CD4-positive, alpha-beta T cell (primary cell): ENCODE measurements around the gene MYL3. TPM values are rescaled to one million over a fixed set of nuclear protein-coding genes. Genes with fewer than 3 reads are reported as not detected.

Experiments
- ATAC-seq: fragments of 200-7000 bp; cut with Tn5 transposase; one replicate; pipeline ENCODE4 v1.10.0; 2022; ENCODE audit warnings: mild to moderate bottlenecking; ENCODE audit not compliant: poor library complexity
- CTCF ChIA-PET: fragments of 350-600 bp; sonication (Branson Sonifier 250); formaldehyde crosslinking; loops from one replicate; lab custom pipeline; 2021; ENCODE audit warnings: antibody characterized with exemption, inconsistent platforms; lab: Charles Lee
- POLR2A ChIA-PET: fragments of 350-600 bp; sonication (Branson Sonifier 250); formaldehyde crosslinking; loops from one replicate; lab custom pipeline; 2021; ENCODE audit warnings: antibody characterized with exemption, inconsistent platforms; lab: Charles Lee
- DNase-seq, 14 experiments: peaks; one replicate each; pipeline ENCODE4 v3.0.0-alpha.2; 2013 to 2020; ENCODE audit warnings: mixed read lengths in 2 of 14
- H3K27ac ChIP-seq, 2 donors: one replicate each; pipeline versions ENCODE4 v1.5.1 to v1.7.0; 2013; ENCODE audit warnings: low read length in 2 of 2, low read depth in 1 of 2, mild to moderate bottlenecking in 1 of 2
- H3K27me3 ChIP-seq, 2 experiments: 1 replicate in 1 of 2; 2 replicates in 1 of 2; pipeline versions ENCODE4 v1.6.1 to v1.7.0; 2013; ENCODE audit warnings: low read length in 2 of 2, control low read depth in 1 of 2, mild to moderate bottlenecking in 1 of 2, moderate library complexity in 1 of 2; ENCODE audit not compliant: insufficient read depth in 2 of 2, control insufficient read depth in 1 of 2
- H3K36me3 ChIP-seq: one replicate; pipeline ENCODE4 v1.6.1; 2013; ENCODE audit warnings: low read length, control low read depth; ENCODE audit not compliant: insufficient read depth
- H3K4me1 ChIP-seq: one replicate; pipeline ENCODE4 v1.6.1; 2013; ENCODE audit warnings: low read length, control low read depth; ENCODE audit not compliant: insufficient read depth
- H3K4me3 ChIP-seq: one replicate; pipeline ENCODE4 v1.5.1; 2013; ENCODE audit warnings: mild to moderate bottlenecking, low read length, moderate library complexity
- H3K9me3 ChIP-seq, 2 experiments: 1 replicate in 1 of 2; 2 replicates in 1 of 2; pipeline versions ENCODE4 v1.6.1 to v1.7.0; 2013; ENCODE audit warnings: low read length in 2 of 2, mild to moderate bottlenecking in 2 of 2, control low read depth in 1 of 2, moderate library complexity in 1 of 2; ENCODE audit not compliant: control insufficient read depth in 1 of 2, insufficient read depth in 1 of 2
- H3K27ac Mint-ChIP-seq: one replicate; pipeline ENCODE4 v1.8.0; 2020; ENCODE audit warnings: mixed read lengths
- H3K27me3 Mint-ChIP-seq: one replicate; pipeline ENCODE4 v1.8.0; 2021; ENCODE audit warnings: mixed read lengths
- H3K36me3 Mint-ChIP-seq: one replicate; pipeline ENCODE4 v1.8.0; 2021; ENCODE audit warnings: low read depth, mixed read lengths
- H3K4me1 Mint-ChIP-seq: one replicate; pipeline ENCODE4 v1.8.0; 2021; ENCODE audit warnings: low read depth, mixed read lengths
- H3K4me3 Mint-ChIP-seq: one replicate; pipeline ENCODE4 v1.8.0; 2020; ENCODE audit warnings: mild to moderate bottlenecking, mixed read lengths
- H3K9me3 Mint-ChIP-seq: one replicate; pipeline ENCODE4 v1.8.0; 2020; ENCODE audit warnings: mixed read lengths
- CTCF ChIP-seq: fragments of 200-600 bp; IDR thresholded peaks from one replicate; pipeline ENCODE4 v1.8.0; 2022; ENCODE audit warnings: antibody characterized with exemption, mild to moderate bottlenecking
- intact Hi-C, 2 experiments: fragments of 100-400 bp; cut with DNase I in 1 of 2; cut with micrococcal nuclease in 1 of 2; formaldehyde crosslinking; loops; one replicate each; pipeline versions ENCODE4 v1.15.1 to v1.9.0; 2023 to 2025; cut with DNase I, micrococcal nuclease
- total RNA-seq, 174 experiments: library from RNA in 2 of 174; stranded (reverse) in 2 of 174; gene quantifications; one replicate each; pipeline ENCODE4 v1.2.3 and lab custom pipeline; 2021 to 2026

MYL3 gene
- total RNA-seq, 2 experiments from 2014 or later: not detected

DNA sequence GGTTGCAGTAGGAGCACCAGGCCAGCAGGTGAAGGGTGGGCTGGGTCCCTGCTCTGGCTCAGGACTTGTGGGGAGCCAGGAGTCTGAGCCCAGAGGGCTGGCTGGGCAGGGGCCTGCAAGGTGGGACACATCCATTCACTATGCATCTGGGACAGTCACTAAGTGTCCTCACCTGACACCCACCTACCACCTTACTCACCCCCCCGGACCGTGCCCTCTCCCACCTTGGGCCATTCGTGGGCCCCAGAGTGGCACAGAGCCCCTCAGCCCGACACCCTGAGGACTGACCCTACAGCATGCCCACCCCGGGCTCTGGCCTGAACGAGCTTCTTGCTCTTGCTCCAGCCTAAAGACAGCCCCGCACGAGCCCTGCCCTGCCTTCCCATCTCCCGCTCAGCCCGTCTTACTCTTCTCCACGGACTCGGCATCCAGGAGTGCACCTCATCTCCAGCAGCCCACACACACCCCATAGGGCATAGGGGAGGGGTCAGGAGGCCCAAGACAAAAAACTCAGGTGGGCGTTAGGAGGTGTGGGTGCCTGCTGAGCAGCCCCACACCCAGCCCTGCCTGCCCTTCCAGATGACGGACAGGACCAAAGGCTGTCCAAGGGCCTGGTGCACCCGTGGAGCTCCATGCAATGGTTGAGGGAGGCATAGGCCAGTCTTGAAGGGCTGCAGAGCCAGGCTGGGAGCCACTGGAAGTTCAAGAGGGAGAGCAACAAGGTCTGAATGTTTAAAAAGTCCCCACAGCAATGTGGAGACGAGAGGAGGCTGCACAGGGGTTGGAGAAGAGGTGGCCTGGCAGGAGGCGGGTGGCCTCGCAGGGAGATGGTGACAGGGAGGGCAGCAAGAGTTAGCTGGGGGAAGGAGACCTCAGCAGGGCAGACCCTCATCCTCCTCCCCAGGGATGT is 41.3 kb upstream of the MYL3 start:
- Histone ChIP-seq H3K4me3 (no peak overlapping the region), H3K27ac (no peak overlapping the region), H3K4me1 (peaks cover 14% of the 10 kb centered on the region), H3K27me3 (no peaks in the 10 kb centered on the region), H3K9me3 (no peaks in the 10 kb centered on the region), H3K36me3 (no peaks in the 10 kb centered on the region)
- H3K36me3 Mint-ChIP-seq: no peaks in the 10 kb centered on the region
- no peak overlapping the region for H3K27ac Mint-ChIP-seq
- no peak for TF ChIP-seq CTCF
- ATAC-seq: no peak
- no peak for DNase-seq
- H3K9me3 Mint-ChIP-seq: no peaks in the 10 kb centered on the region
- peaks cover 4% of the 10 kb centered on the region for H3K4me1 Mint-ChIP-seq
- no peak overlapping the region for H3K4me3 Mint-ChIP-seq
- intact Hi-C loops: no loop called here
- ChIA-PET POLR2A (no interaction called here), CTCF (no interaction called here)
- no peaks in the 10 kb centered on the region for H3K27me3 Mint-ChIP-seq

DNA sequence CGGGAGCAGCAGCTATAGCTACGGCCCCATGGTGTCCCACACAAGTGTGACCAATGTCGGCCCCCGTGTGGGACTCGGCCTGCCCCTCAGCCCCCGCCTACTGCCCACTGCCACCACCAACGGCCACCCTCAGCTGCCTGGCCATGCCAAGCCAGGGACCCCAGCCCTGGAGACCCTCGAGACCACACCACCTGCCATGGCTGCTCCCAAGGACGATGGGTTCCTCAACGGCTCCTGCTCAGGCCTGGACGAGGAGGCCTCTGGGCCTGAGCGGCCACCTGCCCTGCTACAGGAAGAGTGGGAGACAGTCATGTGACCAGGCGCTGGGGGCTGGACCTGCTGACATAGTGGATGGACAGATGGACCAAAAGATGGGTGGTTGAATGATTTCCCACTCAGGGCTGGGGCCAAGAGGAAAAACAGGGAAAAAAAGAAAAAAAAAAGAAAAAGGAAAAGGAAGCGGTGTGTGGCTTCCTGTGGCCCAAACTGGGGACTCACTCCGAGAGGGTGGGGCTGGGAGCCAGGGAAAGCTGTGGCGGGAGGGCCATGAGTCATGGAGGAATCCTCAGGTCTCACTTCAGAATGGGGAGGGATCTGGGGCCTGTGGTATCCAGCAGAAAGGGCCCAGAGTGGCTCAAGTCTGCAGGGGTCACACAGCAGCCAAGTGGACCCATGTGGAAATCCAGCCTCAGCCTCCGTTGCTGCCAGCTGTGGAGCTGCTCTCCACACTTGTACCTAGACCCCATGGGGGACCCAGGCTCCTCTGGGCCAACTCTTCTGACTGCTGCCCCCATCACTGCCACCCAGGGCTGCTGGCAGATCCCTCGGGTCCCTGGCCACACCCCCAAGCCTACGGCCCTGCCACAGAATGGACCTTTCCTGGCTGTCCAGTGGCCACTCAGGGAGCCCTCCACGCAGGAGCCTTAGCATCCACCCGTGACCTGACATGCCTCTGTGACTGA is 40.4 kb upstream of the MYL3 start:
- intact Hi-C loops: no loop called here
- H3K9me3 Mint-ChIP-seq: no peaks in the 10 kb centered on the region
- H3K27ac Mint-ChIP-seq: no peak overlapping the region

More for the DNA sequence above, 40.4 kb upstream of the MYL3 start:
- DNase-seq (no peak), ATAC-seq (no peak)
- H3K4me1 ChIP-seq: peaks cover 5% of the 10 kb centered on the region
- TF ChIP-seq CTCF: no peak
- POLR2A ChIA-PET: no interaction called here
- H3K27me3 ChIP-seq: peaks cover 0 to 2% of the 10 kb centered on the region in 2 experiments
- Mint-ChIP-seq H3K4me3 (no peak overlapping the region), H3K27me3 (peaks cover 7% of the 10 kb centered on the region), H3K4me1 (no peaks in the 10 kb centered on the region), H3K36me3 (no peaks in the 10 kb centered on the region)
- CTCF ChIA-PET: no interaction called here
- H3K9me3 ChIP-seq: no peaks in the 10 kb centered on the region
- no peak overlapping the region for H3K27ac ChIP-seq
- no peak overlapping the region for H3K4me3 ChIP-seq
- H3K36me3 ChIP-seq: no peaks in the 10 kb centered on the region
